Vagina (tissue), 2 donors: ENCODE results near the gene RPLP1. TPM values are rescaled to one million over a fixed set of nuclear protein-coding genes. Genes with fewer than 3 reads are reported as not detected.
"Not testable (repeated sequence)": the region's sequence is repeated elsewhere in the genome, so short reads cannot be mapped to it uniquely, and the experiment has no call there.

ENCODE experiments used
- DNase-seq, 2 donors: peaks; one replicate each; pipeline ENCODE4 v3.0.0-alpha.2; 2017; ENCODE audit errors: extremely low spot score in 2 of 2
- H3K27ac ChIP-seq: fragments of 200-600 bp; sonication (generic); one replicate; pipeline ENCODE4 v1.5.1; 2019
- H3K27me3 ChIP-seq: fragments of 200-600 bp; sonication (generic); one replicate; pipeline ENCODE4 v1.5.1; 2019
- H3K36me3 ChIP-seq, 2 donors: fragments of 200-600 bp; sonication (generic); one replicate each; pipeline ENCODE4 v1.5.1; 2017 to 2019
- H3K4me1 ChIP-seq: fragments of 200-600 bp; sonication (generic); one replicate; pipeline ENCODE4 v1.5.1; 2019
- H3K4me3 ChIP-seq, 2 donors: fragments of 200-600 bp; sonication (generic); 1 replicate in 1 of 2; 2 replicates in 1 of 2; pipeline ENCODE4 v1.5.1; 2016 to 2019
- H3K9me3 ChIP-seq: fragments of 200-600 bp; sonication (generic); one replicate; pipeline ENCODE4 v1.5.1; 2019
- POLR2A ChIP-seq, 2 donors: fragments of 450-650 bp; IDR thresholded peaks; one replicate each; pipeline ENCODE4 v1.6.1; 2017; ENCODE audit warnings: antibody characterized with exemption in 2 of 2, mild to moderate bottlenecking in 2 of 2, moderate library complexity in 2 of 2
- POLR2AphosphoS5 ChIP-seq, 2 donors: sonication (generic); formaldehyde crosslinking; IDR thresholded peaks; one replicate each; pipeline ENCODE4 v1.9.0; 2017; ENCODE audit warnings: antibody characterized with exemption in 2 of 2, mild to moderate bottlenecking in 2 of 2, low read depth in 1 of 2; ENCODE audit not compliant: insufficient read depth in 1 of 2
- intact Hi-C: fragments of 100-400 bp; cut with DNase I; formaldehyde crosslinking; loops from one replicate; pipeline ENCODE4 v1.15.1; 2023
- total RNA-seq: library from RNA; depleted of rRNA; stranded (reverse); fragments of >200 nt; gene quantifications from one replicate; pipeline ENCODE4 v1.2.3, GENCODE V29; 2016
- TF ChIP-seq, protein P1 (sequence below), 3 experiments: fragments of 450-650 bp in 2 of 3; fragments of 200-600 bp in 1 of 3; sonication (generic) in 1 of 3; IDR thresholded peaks; one replicate each; pipeline ENCODE4 v1.5.1; 2017 to 2019; ENCODE audit warnings: antibody characterized with exemption in 3 of 3, mild to moderate bottlenecking in 2 of 3, moderate library complexity in 2 of 3

Gene RPLP1
- total RNA-seq, 1 donor from 2014 or later: 1,258 TPM

DNA sequence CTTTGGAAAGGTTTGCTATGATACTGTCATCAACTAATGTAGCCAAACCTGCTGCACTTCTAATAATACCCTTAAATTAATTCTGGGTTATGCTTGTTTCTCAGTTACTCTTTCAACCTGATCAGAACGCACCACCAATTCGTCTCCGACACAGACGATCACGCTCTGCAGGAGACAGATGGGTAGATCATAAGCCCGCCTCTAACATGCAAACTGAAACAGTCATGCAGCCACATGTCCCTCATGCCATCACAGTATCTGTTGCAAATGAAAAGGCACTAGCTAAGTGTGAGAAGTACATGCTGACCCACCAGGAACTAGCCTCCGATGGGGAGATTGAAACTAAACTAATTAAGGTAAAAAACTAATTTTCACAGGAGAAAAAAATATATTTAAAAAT lies 7.9 kb upstream of the RPLP1 start:
- TF ChIP-seq, protein P1, sequence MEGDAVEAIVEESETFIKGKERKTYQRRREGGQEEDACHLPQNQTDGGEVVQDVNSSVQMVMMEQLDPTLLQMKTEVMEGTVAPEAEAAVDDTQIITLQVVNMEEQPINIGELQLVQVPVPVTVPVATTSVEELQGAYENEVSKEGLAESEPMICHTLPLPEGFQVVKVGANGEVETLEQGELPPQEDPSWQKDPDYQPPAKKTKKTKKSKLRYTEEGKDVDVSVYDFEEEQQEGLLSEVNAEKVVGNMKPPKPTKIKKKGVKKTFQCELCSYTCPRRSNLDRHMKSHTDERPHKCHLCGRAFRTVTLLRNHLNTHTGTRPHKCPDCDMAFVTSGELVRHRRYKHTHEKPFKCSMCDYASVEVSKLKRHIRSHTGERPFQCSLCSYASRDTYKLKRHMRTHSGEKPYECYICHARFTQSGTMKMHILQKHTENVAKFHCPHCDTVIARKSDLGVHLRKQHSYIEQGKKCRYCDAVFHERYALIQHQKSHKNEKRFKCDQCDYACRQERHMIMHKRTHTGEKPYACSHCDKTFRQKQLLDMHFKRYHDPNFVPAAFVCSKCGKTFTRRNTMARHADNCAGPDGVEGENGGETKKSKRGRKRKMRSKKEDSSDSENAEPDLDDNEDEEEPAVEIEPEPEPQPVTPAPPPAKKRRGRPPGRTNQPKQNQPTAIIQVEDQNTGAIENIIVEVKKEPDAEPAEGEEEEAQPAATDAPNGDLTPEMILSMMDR (IDR thresholded peaks at IDR 0.05): no peak
- TF ChIP-seq POLR2A (IDR thresholded peaks at IDR 0.05): no peak
- TF ChIP-seq POLR2AphosphoS5 (IDR thresholded peaks at IDR 0.05; ENCODE audit: insufficient read depth in 1 of 2, low read depth in 1 of 2): no peak
- H3K4me3 ChIP-seq: no peak overlapping the region
- intact Hi-C loops: no loop called here
- no peaks in the 10 kb centered on the region for H3K36me3 ChIP-seq
- DNase-seq: no peak
- no peaks in the 10 kb centered on the region for H3K27me3 ChIP-seq
- no peaks in the 10 kb centered on the region for H3K9me3 ChIP-seq
- H3K27ac ChIP-seq: no peak overlapping the region
- no peaks in the 10 kb centered on the region for H3K4me1 ChIP-seq

DNA sequence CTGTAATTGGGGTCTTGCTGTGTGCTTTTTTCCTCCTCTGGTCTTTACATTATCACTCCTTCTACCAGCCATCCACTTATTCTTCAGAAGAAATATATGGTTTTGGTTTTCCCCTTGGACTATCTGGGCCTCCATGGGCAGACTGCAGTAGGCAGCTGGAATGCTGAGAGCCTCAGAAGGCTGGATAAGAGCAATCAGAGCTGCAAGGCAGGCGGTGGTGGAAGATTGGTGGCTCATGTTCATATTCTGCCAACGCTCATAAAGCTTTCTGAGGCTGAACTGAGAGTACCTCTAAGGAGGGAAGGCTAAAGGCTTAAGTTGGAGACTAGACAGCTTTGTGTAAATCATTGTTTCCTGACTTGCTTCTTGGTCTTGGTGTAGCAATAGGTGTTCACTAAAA lies 5.7 kb upstream of the RPLP1 start:
- no peak overlapping the region for H3K27ac ChIP-seq
- H3K9me3 ChIP-seq: no peaks in the 10 kb centered on the region
- TF ChIP-seq, protein P1 (IDR thresholded peaks at IDR 0.05): no peak
- TF ChIP-seq POLR2AphosphoS5 (IDR thresholded peaks at IDR 0.05; ENCODE audit: insufficient read depth in 1 of 2, low read depth in 1 of 2): no peak
- no peak for TF ChIP-seq POLR2A (IDR thresholded peaks at IDR 0.05)
- intact Hi-C loops: no loop called here
- no peak for DNase-seq
- H3K36me3 ChIP-seq: no peaks in the 10 kb centered on the region
- H3K4me1 ChIP-seq: peaks cover 9% of the 10 kb centered on the region
- H3K4me3 ChIP-seq: no peak overlapping the region
- no peaks in the 10 kb centered on the region for H3K27me3 ChIP-seq

DNA sequence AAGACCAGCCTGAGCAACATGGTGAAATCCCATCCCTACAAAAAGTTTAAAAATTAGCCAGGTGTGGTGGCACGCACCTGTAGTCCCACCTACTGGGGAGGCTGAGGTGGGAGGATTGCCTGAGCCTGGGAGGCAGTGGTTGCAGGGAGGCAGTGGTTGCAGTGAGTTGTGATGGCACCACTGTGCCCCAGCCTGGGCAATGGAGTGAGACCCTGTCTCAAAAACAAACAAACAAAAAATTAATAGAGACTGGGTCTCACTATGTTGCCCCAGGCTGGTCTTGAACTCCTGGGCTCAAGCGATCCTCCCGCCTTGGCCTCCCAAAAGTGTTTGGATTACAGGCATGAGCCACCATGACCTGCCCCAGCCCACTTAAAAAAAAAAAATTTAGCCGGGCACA lies 2.4 kb upstream of the RPLP1 start:
- DNase-seq, H3K27me3 ChIP-seq, H3K4me3 ChIP-seq, H3K36me3 ChIP-seq, H3K27ac ChIP-seq, intact Hi-C loops, H3K9me3 ChIP-seq: not testable (repeated sequence)
- H3K4me1 ChIP-seq: peaks cover 31% of the 10 kb centered on the region

DNA sequence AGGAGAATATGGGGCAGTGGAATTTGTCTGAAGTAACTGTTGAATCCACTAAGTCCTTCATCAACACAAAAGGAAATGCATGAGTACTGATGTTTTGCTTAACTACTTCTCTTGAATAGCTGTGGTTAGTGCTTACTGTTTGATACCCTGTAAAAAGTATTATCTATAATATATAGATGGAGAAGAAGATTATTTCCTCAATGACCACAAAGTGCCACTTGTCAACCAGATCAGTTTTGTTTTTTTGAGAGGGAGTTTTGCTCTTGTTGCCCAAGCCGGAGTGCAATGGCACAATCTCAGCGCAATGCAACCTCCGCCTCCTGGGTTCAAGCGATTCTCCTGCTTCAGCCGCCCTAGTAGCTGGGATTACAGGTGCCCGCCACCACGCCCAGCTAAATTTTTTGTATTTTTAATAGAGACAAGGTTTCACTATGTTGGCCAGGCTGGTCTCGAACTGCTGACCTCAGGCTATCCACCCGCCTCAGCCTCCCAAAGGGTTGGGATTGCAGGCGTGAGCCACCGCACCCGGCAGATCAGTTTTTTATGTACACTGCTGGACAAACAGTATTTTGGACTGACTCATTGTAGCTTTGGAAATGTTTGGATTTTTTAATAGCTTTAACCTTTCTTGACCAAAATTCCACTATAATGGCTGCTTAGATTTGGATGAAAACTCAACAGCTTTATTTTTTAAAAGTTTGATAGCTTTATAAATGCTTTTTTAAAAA lies 1.5 kb upstream of the RPLP1 start:
- no peaks in the 10 kb centered on the region for H3K27me3 ChIP-seq
- H3K4me1 ChIP-seq: peaks cover 40% of the 10 kb centered on the region
- intact Hi-C loops: no loop called here
- TF ChIP-seq, protein P1 (IDR thresholded peaks at IDR 0.05): no peak
- TF ChIP-seq POLR2AphosphoS5 (IDR thresholded peaks at IDR 0.05; ENCODE audit: insufficient read depth in 1 of 2, low read depth in 1 of 2) (no peak), POLR2A (IDR thresholded peaks at IDR 0.05) (no peak)
- peak overlapping the region; percentile 95 for H3K27ac ChIP-seq
- no peak overlapping the region for H3K4me3 ChIP-seq
- H3K36me3 ChIP-seq: peaks cover 0 to 17% of the 10 kb centered on the region in 2 donors
- no peaks in the 10 kb centered on the region for H3K9me3 ChIP-seq
- no peak for DNase-seq

DNA sequence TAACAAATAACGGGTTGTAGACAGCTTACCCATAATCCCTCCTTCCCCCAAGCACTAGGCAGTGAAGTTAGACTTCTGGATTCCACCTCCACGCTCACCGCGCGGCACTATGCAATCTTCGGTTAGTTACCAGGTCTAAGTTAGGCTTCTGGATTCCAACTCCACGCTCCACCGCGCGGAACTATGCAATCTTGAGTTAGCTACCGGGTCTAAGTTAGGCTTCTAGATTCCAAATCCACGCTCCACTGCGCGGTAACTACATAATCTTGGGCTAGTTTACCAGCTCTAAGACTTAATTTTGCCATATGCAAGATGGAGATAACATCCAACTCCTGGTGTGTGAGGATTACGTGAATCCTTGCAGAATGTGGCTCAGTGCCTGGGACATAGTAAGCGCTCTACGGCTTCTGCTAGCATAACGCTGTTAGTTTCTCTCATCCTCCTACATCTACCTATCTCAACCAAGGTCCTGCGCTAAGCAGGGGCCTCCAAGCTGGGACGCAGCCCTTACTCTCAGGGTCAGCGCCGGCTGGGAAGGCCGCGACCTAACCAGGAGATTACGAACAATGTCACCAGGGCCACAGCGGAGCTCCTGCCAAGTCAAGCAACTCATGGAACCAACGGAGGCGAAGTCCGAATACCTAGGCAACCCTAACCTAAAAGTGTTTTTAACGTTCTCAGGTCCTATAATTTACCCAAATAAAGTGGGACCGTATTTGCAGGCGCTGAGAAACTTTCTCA lies 497 bp upstream of the RPLP1 start:
- TF ChIP-seq POLR2AphosphoS5 (IDR thresholded peaks at IDR 0.05; ENCODE audit: insufficient read depth in 1 of 2, low read depth in 1 of 2): peak in 1 of 2 donors; percentile 89
- TF ChIP-seq, protein P1 (IDR thresholded peaks at IDR 0.05): no peak
- no peak for DNase-seq

More for the DNA sequence above, 497 bp upstream of the RPLP1 start:
- Histone ChIP-seq H3K27me3 (no peaks in the 10 kb centered on the region), H3K27ac (peak overlapping the region; percentile 95), H3K36me3 (peaks cover 0 to 26% of the 10 kb centered on the region in 2 donors), H3K9me3 (no peaks in the 10 kb centered on the region), H3K4me3 (peak overlapping the region; percentile 93 to 99), H3K4me1 (peaks cover 40% of the 10 kb centered on the region)
- intact Hi-C loops: no loop called here
